Astrocyte (in vitro differentiated cells and primary cell): ENCODE data around the gene CORO7. TPM values are rescaled to one million over a fixed set of nuclear protein-coding genes. Genes with fewer than 3 reads are reported as not detected.

Experiments
- DNase-seq: peaks from one replicate; pipeline ENCODE4 v3.0.0-alpha.2; 2010; ENCODE audit warnings: low read depth
- FAIRE-seq: peaks from 2 replicates; lab custom pipeline; 2011; peaks lifted over from hg19 to GRCh38; lab: Jason Lieb, UNC
- H2AFZ ChIP-seq: 2 replicates; pipeline ENCODE4 v1.6.0; 2012; ENCODE audit warnings: low read depth, low read length, inconsistent platforms
- H3K27ac ChIP-seq: 2 replicates; pipeline ENCODE4 v1.5.1; 2011; ENCODE audit warnings: low read depth, low read length, inconsistent platforms
- H3K27me3 ChIP-seq: 2 replicates; pipeline ENCODE4 v1.6.0; 2011; ENCODE audit warnings: low read length, inconsistent platforms; ENCODE audit not compliant: insufficient read depth
- H3K36me3 ChIP-seq: 2 replicates; pipeline ENCODE4 v1.5.1; 2011; ENCODE audit warnings: low read length, inconsistent platforms; ENCODE audit not compliant: insufficient read depth
- H3K4me1 ChIP-seq: 2 replicates; pipeline ENCODE4 v1.5.1; 2011; ENCODE audit warnings: low read length, inconsistent platforms; ENCODE audit not compliant: insufficient read depth
- H3K4me2 ChIP-seq: 2 replicates; pipeline ENCODE4 v1.6.0; 2012; ENCODE audit warnings: low read length, inconsistent platforms
- H3K4me3 ChIP-seq: 2 replicates; pipeline ENCODE4 v1.5.1; 2011; ENCODE audit warnings: low read depth, mild to moderate bottlenecking, low read length, inconsistent platforms; ENCODE audit not compliant: insufficient read depth
- H3K79me2 ChIP-seq: 2 replicates; pipeline ENCODE4 v1.6.0; 2012; ENCODE audit warnings: mild to moderate bottlenecking, low read length, inconsistent platforms; ENCODE audit not compliant: insufficient read depth
- H3K9ac ChIP-seq: 2 replicates; pipeline ENCODE4 v1.6.0; 2012; ENCODE audit warnings: mild to moderate bottlenecking, low read length, inconsistent platforms
- H3K9me3 ChIP-seq: 2 replicates; pipeline ENCODE4 v1.5.1; 2012; ENCODE audit warnings: low read depth, mild to moderate bottlenecking, low read length, inconsistent platforms; ENCODE audit not compliant: insufficient read depth
- H4K20me1 ChIP-seq: 2 replicates; pipeline ENCODE4 v1.6.0; 2012; ENCODE audit warnings: low read length, inconsistent platforms; ENCODE audit not compliant: insufficient read depth
- H3K27ac Mint-ChIP-seq: one replicate; pipeline ENCODE4 v1.8.0; 2021; ENCODE audit warnings: mild to moderate bottlenecking, mixed read lengths; ENCODE audit not compliant: unreplicated experiment
- H3K27me3 Mint-ChIP-seq: one replicate; pipeline ENCODE4 v1.8.0; 2021; ENCODE audit warnings: low read depth, mixed read lengths; ENCODE audit not compliant: unreplicated experiment
- H3K36me3 Mint-ChIP-seq: one replicate; pipeline ENCODE4 v1.8.0; 2021; ENCODE audit warnings: low read depth, mixed read lengths; ENCODE audit not compliant: unreplicated experiment
- H3K4me1 Mint-ChIP-seq: one replicate; pipeline ENCODE4 v1.8.0; 2021; ENCODE audit warnings: low read depth, mixed read lengths; ENCODE audit not compliant: unreplicated experiment
- H3K4me3 Mint-ChIP-seq: one replicate; pipeline ENCODE4 v1.8.0; 2021; ENCODE audit warnings: mild to moderate bottlenecking, moderate library complexity, mixed read lengths; ENCODE audit not compliant: unreplicated experiment
- H3K9me3 Mint-ChIP-seq: one replicate; pipeline ENCODE4 v1.8.0; 2021; ENCODE audit warnings: mild to moderate bottlenecking, mixed read lengths; ENCODE audit not compliant: unreplicated experiment
- CTCF ChIP-seq: IDR thresholded peaks from 2 replicates; pipeline ENCODE4 v1.5.1; 2011; ENCODE audit warnings: low read depth, mild to moderate bottlenecking, inconsistent platforms, low read length, moderate library complexity; ENCODE audit not compliant: insufficient read depth
- EZH2 ChIP-seq: IDR thresholded peaks from 2 replicates; pipeline ENCODE4 v1.6.1; 2012; ENCODE audit warnings: mild to moderate bottlenecking, low read length, inconsistent platforms; ENCODE audit not compliant: insufficient read depth
- total RNA-seq: library from RNA; stranded (reverse); gene quantifications from 2 replicates; pipeline ENCODE4 v1.2.1, GENCODE V29; 2021

Gene CORO7
- total RNA-seq, 1 donor from 2014 or later: 26.4 TPM

GRCh38 chr16:4316864-4317531 lies 99.4 kb downstream of the CORO7 start:
- peaks cover 2% of the 10 kb centered on the region for H3K4me1 Mint-ChIP-seq

DNA sequence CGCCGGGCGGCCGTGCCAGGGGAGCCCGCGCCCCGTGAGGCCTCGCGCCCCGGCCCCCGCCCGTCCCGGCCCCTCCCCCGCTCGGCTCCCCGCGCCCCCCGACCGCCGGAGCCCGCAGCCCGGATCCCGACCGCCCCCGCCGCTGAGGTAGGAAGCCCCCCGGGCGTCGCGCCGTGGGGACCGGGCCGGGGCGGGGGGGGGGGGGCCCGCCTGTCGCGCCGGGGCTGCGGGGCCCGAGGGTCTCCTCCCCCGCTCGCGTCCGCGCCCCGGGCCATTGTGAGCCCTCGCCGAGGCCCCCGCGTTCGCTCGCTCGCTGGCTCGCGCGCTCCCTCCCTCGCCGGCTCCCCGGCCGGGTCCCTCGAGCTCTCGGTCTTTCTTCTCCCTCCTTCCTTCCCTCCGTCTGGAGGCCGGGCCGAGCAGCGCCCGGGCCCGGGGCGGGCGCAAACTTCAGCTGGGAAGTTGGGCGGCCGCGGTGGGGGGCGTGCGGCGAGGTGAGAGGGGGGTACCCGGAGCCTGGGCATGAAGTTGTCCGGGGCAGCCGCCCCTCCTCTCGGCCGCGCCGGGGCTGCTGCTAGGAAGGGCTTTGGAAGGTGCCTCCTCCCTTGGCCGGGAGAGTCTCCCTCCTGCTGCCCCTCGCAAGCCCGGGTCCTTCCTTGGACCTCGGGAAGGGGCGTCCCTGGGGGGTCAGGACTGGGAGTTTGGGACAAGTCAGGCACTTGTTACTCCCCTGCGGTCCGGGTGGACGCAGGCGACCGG lies 100.1 kb downstream of the CORO7 start:
- Mint-ChIP-seq H3K27ac (no peak overlapping the region), H3K27me3 (no peaks in the 10 kb centered on the region), H3K4me3 (peak overlapping the region; percentile 85), H3K36me3 (no peaks in the 10 kb centered on the region), H3K4me1 (peaks cover 2% of the 10 kb centered on the region), H3K9me3 (no peaks in the 10 kb centered on the region)
- Histone ChIP-seq H3K9me3 (no peaks in the 10 kb centered on the region), H3K36me3 (no peaks in the 10 kb centered on the region), H4K20me1 (peaks cover 49% of the 10 kb centered on the region), H3K9ac (peak overlapping the region; percentile 78), H3K4me3 (peak overlapping the region; percentile 72), H3K4me2 (peak overlapping the region; percentile 96), H3K4me1 (peaks cover 48% of the 10 kb centered on the region), H2AFZ (no peak overlapping the region), H3K79me2 (peaks cover 50% of the 10 kb centered on the region), H3K27me3 (no peaks in the 10 kb centered on the region), H3K27ac (peak overlapping the region; percentile 33)
- TF ChIP-seq CTCF (no peak), EZH2 (no peak)
- FAIRE-seq (no peak), DNase-seq (no peak)

More at GRCh38 chr16:4316864-4317531, 99.4 kb downstream of the CORO7 start:
- no peaks in the 10 kb centered on the region for H3K27me3 ChIP-seq
- FAIRE-seq (no peak), DNase-seq (no peak)
- no peak overlapping the region for H3K27ac ChIP-seq
- H3K9me3 Mint-ChIP-seq: no peaks in the 10 kb centered on the region
- H3K27me3 Mint-ChIP-seq: no peaks in the 10 kb centered on the region
- TF ChIP-seq CTCF (no peak), EZH2 (no peak)
- H3K36me3 Mint-ChIP-seq: no peaks in the 10 kb centered on the region
- H3K4me3 Mint-ChIP-seq: peak overlapping the region; percentile 85
- no peak overlapping the region for H2AFZ ChIP-seq
- peaks cover 57% of the 10 kb centered on the region for H3K79me2 ChIP-seq
- no peaks in the 10 kb centered on the region for H3K36me3 ChIP-seq
- peak overlapping the region; percentile 96 for H3K4me2 ChIP-seq
- no peak overlapping the region for H3K27ac Mint-ChIP-seq
- peaks cover 56% of the 10 kb centered on the region for H4K20me1 ChIP-seq
- peak overlapping the region; percentile 78 for H3K9ac ChIP-seq
- peaks cover 48% of the 10 kb centered on the region for H3K4me1 ChIP-seq
- peak overlapping the region; percentile 72 for H3K4me3 ChIP-seq
- H3K9me3 ChIP-seq: no peaks in the 10 kb centered on the region
